ENCODE measurements around the gene TRIM15. TPM values are rescaled to one million over a fixed set of nuclear protein-coding genes. Genes with fewer than 3 reads are reported as not detected.

TRIM15 gene
- total and polyA plus RNA-seq, 9 of the 15 experiments (the other 6 are each of a cell fraction or from before 2014, with no cell fraction given) = 0.06 to 2.6 (median 0.83) TPM

DNA sequence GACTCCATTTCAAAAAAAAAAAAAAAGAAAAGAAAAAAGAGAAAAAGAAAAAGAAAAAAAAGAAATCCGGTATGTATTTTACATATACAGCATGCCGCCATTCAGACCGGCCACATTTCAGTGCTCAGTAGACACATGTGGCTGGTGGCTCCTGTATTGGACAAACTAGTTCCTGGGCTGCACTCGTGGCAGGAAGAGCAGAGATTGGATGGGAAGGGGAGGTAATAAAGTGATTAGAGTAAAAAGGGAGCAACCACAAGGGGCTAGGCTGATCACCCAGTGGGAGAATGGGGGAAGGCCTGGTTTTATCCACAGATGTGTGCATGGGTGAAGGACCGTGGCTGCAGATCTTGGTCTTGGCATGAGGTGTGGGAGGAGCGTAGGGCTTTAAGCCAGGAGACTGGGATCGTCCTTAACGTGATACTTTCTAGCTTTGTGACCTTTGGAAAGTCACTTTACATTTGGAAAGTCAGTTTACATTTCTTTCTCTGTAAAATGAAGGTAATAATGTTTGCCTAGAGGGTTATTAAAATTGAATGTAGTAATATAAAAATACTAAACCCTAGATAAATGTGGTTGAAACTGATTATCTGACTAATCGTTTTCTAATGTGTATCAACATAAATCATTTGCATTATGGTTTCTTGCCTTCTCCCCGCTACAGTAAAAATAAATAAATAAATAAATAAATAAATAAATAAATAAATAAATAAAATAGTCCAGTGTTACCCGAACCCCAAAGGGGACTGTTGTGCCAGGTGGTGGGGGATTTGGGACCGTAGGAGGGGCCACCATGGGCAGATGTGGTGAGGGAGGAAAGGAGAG, 869 bp upstream of the TRIM15 start (continued):
- TF ChIP-seq ZNF263 (CRISPR knock-in tag; IDR thresholded peaks at IDR 0.05; ENCODE audit: borderline replicate concordance) = no peak
- no peak for TF ChIP-seq ZNF79 (CRISPR knock-in tag; IDR thresholded peaks at IDR 0.05; ENCODE audit: low read depth)
- TF ChIP-seq, protein P1, sequence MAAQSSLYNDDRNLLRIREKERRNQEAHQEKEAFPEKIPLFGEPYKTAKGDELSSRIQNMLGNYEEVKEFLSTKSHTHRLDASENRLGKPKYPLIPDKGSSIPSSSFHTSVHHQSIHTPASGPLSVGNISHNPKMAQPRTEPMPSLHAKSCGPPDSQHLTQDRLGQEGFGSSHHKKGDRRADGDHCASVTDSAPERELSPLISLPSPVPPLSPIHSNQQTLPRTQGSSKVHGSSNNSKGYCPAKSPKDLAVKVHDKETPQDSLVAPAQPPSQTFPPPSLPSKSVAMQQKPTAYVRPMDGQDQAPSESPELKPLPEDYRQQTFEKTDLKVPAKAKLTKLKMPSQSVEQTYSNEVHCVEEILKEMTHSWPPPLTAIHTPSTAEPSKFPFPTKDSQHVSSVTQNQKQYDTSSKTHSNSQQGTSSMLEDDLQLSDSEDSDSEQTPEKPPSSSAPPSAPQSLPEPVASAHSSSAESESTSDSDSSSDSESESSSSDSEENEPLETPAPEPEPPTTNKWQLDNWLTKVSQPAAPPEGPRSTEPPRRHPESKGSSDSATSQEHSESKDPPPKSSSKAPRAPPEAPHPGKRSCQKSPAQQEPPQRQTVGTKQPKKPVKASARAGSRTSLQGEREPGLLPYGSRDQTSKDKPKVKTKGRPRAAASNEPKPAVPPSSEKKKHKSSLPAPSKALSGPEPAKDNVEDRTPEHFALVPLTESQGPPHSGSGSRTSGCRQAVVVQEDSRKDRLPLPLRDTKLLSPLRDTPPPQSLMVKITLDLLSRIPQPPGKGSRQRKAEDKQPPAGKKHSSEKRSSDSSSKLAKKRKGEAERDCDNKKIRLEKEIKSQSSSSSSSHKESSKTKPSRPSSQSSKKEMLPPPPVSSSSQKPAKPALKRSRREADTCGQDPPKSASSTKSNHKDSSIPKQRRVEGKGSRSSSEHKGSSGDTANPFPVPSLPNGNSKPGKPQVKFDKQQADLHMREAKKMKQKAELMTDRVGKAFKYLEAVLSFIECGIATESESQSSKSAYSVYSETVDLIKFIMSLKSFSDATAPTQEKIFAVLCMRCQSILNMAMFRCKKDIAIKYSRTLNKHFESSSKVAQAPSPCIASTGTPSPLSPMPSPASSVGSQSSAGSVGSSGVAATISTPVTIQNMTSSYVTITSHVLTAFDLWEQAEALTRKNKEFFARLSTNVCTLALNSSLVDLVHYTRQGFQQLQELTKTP (IDR thresholded peaks at IDR 0.05; ENCODE audit: low read depth in 1 of 2, partially characterized antibody in 2 of 2) = no peak
- TF ChIP-seq XRCC5 (IDR thresholded peaks at IDR 0.05; ENCODE audit: low read depth, low read length) = no peak
- TF ChIP-seq PTBP1 (IDR thresholded peaks at IDR 0.05; ENCODE audit: low read depth, low read length) = no peak
- TF ChIP-seq SMAD1 (IDR thresholded peaks at IDR 0.05; ENCODE audit: low read depth, low read length, partially characterized antibody) = no peak
- TF ChIP-seq, protein P2, sequence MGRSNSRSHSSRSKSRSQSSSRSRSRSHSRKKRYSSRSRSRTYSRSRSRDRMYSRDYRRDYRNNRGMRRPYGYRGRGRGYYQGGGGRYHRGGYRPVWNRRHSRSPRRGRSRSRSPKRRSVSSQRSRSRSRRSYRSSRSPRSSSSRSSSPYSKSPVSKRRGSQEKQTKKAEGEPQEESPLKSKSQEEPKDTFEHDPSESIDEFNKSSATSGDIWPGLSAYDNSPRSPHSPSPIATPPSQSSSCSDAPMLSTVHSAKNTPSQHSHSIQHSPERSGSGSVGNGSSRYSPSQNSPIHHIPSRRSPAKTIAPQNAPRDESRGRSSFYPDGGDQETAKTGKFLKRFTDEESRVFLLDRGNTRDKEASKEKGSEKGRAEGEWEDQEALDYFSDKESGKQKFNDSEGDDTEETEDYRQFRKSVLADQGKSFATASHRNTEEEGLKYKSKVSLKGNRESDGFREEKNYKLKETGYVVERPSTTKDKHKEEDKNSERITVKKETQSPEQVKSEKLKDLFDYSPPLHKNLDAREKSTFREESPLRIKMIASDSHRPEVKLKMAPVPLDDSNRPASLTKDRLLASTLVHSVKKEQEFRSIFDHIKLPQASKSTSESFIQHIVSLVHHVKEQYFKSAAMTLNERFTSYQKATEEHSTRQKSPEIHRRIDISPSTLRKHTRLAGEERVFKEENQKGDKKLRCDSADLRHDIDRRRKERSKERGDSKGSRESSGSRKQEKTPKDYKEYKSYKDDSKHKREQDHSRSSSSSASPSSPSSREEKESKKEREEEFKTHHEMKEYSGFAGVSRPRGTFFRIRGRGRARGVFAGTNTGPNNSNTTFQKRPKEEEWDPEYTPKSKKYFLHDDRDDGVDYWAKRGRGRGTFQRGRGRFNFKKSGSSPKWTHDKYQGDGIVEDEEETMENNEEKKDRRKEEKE (IDR thresholded peaks at IDR 0.05; ENCODE audit: borderline replicate concordance in 1 of 2, control insufficient read depth in 1 of 2, low read depth in 2 of 2, low read length in 1 of 2) = no peak

Data from K562 (cell line).